NCI-H82 (cell line): ENCODE data around the gene FAXDC2.
"Not testable (repeated sequence)": the region's sequence is repeated elsewhere in the genome, so short reads cannot be mapped to it uniquely, and the experiment has no call there.

Experiments
- DNase-seq: peaks from one replicate; lab custom pipeline; 2025; lab: John Stamatoyannopoulos, UW

The FAXDC2 gene

GRCh38 chr5:154830219-154830595 is 20.2 kb downstream of the FAXDC2 start:
- no peak for DNase-seq

DNA sequence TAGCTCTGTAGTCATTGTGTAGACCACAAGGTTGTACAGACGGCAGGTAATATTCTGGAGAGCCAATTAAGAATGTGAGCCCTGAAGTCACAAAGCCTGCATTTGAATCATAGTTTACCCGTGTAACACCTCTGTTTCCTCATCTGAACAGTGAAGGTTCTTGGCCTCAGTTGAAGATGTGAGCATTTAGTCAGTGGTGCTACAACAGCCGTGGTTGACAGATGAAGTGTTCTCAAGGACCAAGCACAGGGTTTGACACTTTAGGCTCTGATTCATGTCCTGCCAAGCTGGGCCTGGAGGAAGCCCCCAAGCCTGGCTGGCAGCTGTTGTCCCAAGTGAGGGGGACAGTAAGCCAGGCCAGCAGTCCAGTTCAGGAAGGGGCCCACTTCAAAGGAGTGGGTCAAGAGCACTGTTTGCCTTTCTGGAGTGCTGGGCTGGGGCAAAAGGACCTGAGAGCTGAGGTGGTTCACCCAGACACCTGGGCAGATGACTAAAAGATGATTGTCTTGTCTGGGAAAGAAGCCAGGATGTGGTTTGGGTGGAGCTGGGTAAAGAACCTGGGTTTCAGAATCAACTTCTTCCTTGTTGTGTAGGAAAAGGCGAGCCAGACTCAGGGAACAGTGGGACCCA is 20.7 kb downstream of the FAXDC2 start:
- no peak for DNase-seq

GRCh38 chr5:154829181-154829588 is 21.2 kb downstream of the FAXDC2 start:
- peak; percentile 5 for DNase-seq

DNA sequence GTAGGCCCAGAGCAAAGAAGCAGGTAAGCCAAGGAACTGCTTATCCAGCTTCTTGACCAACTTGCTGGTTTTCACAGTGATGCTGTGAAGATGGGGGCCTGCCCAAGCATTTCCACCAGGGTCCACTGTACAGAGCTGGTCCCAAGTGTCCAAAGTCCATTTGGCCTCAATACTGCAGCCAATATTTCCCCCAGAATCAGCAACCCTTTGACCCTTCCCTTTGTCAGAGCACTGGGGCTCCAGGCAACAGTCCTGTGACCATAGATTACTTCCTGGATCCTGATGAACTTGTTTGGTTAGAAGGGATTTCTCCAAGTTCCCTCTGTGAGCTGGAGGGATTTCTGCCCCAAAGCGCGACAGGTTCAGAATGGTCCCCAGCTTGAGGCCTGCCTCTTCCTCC is 26.3 kb downstream of the FAXDC2 start:
- no peak for DNase-seq

DNA sequence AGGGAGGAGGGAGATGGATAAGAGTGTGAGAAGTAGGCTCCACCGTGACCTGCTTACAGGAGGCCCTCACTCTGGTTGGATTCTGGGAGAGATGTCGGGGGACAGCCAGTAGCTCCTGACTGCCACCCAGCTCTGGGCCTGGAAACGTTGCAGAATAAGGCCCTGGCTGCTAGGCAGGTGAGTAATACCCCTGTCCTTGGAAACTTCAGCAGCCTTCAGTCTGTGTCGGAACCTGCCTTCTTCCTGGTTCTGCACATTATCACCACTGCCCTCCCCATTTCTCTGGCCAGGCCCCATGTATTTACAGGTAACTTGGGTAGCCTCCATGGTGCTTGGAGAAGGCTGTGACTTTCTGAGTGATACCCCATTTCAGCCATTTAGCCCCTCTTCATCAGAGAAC is 26.8 kb downstream of the FAXDC2 start:
- no peak for DNase-seq

DNA sequence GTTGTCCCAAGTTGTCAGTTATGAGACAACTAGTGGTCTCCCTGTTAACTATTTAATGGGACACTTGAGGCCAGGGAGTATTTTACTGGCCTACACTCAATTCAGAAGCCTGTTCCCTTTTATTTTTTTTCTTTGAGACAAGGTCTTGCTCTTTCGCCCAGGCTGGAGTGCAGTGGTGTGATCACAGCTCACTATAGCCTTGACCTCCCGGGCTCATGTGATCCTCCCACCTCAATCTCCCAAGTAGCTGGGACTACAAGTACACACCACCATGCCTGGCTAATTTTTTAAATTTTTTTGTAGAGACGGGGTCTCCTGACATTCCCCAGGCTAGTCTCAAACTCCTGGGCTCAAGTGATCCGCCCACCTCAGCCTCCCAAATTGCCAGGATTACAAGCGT is 27.5 kb downstream of the FAXDC2 start:
- DNase-seq, result not testable (repeated sequence)

DNA sequence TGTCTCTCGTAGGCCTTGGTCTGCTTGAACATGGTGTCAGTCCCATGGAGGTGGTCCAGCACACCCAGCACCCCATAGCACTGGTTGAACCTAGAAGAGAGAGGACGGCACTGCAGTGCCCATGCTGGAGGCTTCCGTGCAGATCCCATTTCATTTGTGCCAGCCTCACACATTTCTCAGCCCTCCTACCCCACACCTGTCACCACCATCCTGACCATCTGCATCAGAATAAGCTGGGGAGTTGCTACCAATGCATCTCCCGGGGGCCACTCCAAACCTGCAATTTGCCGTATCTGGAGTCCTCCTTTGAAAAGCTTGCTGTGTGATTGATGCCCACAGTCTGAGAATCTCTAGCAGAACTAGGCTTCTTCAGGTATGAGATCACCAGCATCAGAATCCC is 30.0 kb downstream of the FAXDC2 start:
- DNase-seq, result no peak

- DNase-seq, result no peak
Observed at GRCh38 chr5:154819546-154819945, 30.9 kb downstream of the FAXDC2 start.

- DNase-seq, result no peak
Observed at GRCh38 chr5:154818471-154819116, 31.8 kb downstream of the FAXDC2 start.

DNA sequence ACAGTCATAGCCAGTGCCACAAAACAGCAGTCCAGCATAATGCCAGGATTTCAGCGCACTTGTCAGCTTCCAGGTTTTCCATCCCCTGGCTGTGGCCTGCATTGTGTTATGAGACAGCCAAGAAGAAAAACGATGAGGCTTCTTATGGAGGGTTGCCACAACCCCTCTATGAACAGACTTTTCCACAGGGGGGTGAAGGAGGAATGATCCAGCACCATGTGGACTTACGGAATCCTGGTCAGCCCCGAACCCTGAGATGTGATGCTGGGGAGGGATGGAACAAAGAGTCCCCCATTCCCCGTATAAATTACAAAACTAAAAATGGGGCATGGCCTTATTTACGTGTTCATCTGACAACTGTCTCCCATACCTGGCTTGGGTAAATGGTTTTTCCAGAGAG is 32.6 kb downstream of the FAXDC2 start:
- no peak for DNase-seq

- no peak for DNase-seq
Observed at GRCh38 chr5:154816891-154817492, 33.4 kb downstream of the FAXDC2 start.

GRCh38 chr5:154815684-154816247 is 34.6 kb downstream of the FAXDC2 start:
- DNase-seq, result no peak

- DNase-seq, result no peak
Observed at GRCh38 chr5:154815025-154815424, 35.4 kb downstream of the FAXDC2 start.

GRCh38 chr5:154813736-154814135 is 36.7 kb downstream of the FAXDC2 start:
- DNase-seq, result no peak

- DNase-seq, result no peak
Observed at GRCh38 chr5:154813158-154813557, 37.2 kb downstream of the FAXDC2 start.

DNA sequence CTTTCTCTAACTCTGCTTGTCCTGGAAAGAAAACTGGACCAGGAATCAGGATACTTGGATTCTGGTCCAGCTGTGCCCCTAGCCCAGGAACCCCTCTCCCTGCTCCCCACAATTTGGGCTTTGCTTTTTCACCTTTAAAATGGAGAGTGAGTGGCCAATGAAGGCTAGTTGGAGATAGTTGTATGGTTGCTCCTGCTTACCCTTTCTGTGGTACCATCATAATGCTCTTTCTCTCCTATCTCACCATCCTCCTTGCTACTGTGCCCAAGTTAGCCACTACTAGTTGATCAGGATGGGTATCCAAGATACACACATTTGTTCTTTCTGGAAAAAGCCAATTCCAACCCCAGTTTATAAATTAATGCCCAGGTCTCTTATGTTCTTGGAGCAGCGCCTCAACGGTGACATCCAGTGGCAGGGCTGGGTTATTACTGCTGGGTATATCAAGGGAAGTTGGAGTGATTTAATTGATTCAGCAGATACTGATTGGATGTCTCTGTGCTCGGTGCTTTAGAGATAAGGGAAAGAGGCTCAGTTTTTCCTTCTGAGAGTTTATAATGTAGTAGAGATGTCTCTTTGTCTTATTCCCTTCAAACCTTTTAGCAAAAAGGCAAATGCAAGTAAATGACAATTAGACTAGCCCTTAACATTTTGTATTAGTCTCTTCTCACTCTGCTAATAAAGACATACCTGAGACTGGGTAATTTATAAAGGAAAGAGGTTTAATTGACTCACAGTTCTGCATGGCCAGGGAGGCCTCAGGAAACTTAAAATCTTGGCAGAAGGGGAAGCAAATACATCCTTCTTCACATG is 38.5 kb downstream of the FAXDC2 start:
- DNase-seq, result peak; percentile 56

- DNase-seq, result no peak
Observed at GRCh38 chr5:154811239-154811638, 39.2 kb downstream of the FAXDC2 start.

- no peak for DNase-seq
Observed at GRCh38 chr5:154806176-154806575, 44.2 kb downstream of the FAXDC2 start.

GRCh38 chr5:154802050-154802449 is 48.4 kb downstream of the FAXDC2 start:
- no peak for DNase-seq

DNA sequence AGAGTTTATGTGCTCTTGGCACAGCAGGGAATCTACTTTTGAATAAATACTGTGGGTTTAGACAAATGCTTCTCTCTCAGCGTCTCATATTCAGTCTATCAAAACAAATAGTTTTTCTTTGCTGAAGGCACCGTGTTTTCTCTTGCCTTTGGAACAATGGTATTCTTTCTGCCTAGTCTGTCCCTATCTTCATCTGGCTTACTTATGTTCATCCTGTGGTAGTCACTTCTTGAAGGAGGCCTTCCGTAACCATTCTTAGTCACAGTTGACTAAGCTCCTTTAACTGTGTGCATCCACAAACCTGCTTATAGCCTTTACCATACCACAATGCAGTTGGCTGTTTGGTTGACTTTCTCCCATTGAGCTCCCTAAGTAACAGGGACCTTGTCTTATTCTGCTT is 49.3 kb downstream of the FAXDC2 start:
- no peak for DNase-seq

- DNase-seq, result no peak
Observed at GRCh38 chr5:154800582-154800981, 49.8 kb downstream of the FAXDC2 start.

GRCh38 chr5:154797762-154798161 is 52.6 kb downstream of the FAXDC2 start:
- DNase-seq, result no peak

GRCh38 chr5:154795235-154795596 is 55.2 kb downstream of the FAXDC2 start:
- no peak for DNase-seq
